HepG2 (cell line): ENCODE results near the gene STMN1. TPM values are rescaled to one million over a fixed set of nuclear protein-coding genes. Genes with fewer than 3 reads are reported as not detected.

Experiments
- ARNTL ChIP-seq: sonication (generic); formaldehyde crosslinking; IDR thresholded peaks from 2 replicates; pipeline ENCODE4 v1.4.0; 2020; ENCODE audit warnings: mild to moderate bottlenecking, missing genetic modification reagents
- ATRX ChIP-seq: sonication (generic); formaldehyde crosslinking; IDR thresholded peaks from 2 replicates; pipeline ENCODE4 v1.4.0; 2020; ENCODE audit warnings: missing genetic modification reagents, borderline replicate concordance
- BORCS8-MEF2B ChIP-seq: sonication (generic); formaldehyde crosslinking; IDR thresholded peaks from 2 replicates; pipeline ENCODE4 v1.8.0; 2022; ENCODE audit warnings: mild to moderate bottlenecking, missing genetic modification reagents
- BRD4 ChIP-seq: sonication (generic); formaldehyde crosslinking; IDR thresholded peaks from 2 replicates; pipeline ENCODE4 v1.4.0; 2020; ENCODE audit warnings: missing genetic modification reagents
- FOXC1 ChIP-seq: sonication (generic); formaldehyde crosslinking; IDR thresholded peaks from 2 replicates; pipeline ENCODE4 v1.8.0; 2022; ENCODE audit warnings: mild to moderate bottlenecking, missing genetic modification reagents, borderline replicate concordance
- HOXD1 ChIP-seq: sonication (generic); formaldehyde crosslinking; IDR thresholded peaks from 2 replicates; pipeline ENCODE4 v1.5.0; 2020; ENCODE audit warnings: missing genetic modification reagents
- KDM6A ChIP-seq: IDR thresholded peaks from 2 replicates; pipeline ENCODE4 v1.6.1; 2016; ENCODE audit warnings: low read depth
- PHB2 ChIP-seq: fragments of 450-650 bp; IDR thresholded peaks from 2 replicates; pipeline ENCODE4 v1.6.1; 2018; ENCODE audit not compliant: partially characterized antibody
- RFX5 ChIP-seq: IDR thresholded peaks from 2 replicates; pipeline ENCODE4 v1.6.1; 2011; ENCODE audit warnings: low read depth, low read length, improper control_type of control experiment
- SMYD3 ChIP-seq: sonication (generic); formaldehyde crosslinking; IDR thresholded peaks from 2 replicates; pipeline ENCODE4 v1.8.1; 2023; ENCODE audit warnings: mild to moderate bottlenecking, missing genetic modification reagents
- ZFP62 ChIP-seq: sonication (generic); formaldehyde crosslinking; IDR thresholded peaks from 2 replicates; pipeline ENCODE4 v1.4.0; 2020; ENCODE audit warnings: missing genetic modification reagents
- ZNF136 ChIP-seq: sonication (generic); formaldehyde crosslinking; IDR thresholded peaks from 2 replicates; pipeline ENCODE4 v1.8.1; 2022; ENCODE audit warnings: low read depth, mild to moderate bottlenecking, moderate library complexity, missing genetic modification reagents
- ZNF207 ChIP-seq: fragments of 450-650 bp; IDR thresholded peaks from 2 replicates; pipeline ENCODE4 v1.6.1; 2016; ENCODE audit warnings: antibody characterized with exemption, borderline replicate concordance
- ZNF256 ChIP-seq: sonication (generic); formaldehyde crosslinking; conservative IDR thresholded peaks from 2 replicates; pipeline ENCODE4 v1.4.0; 2020; ENCODE audit warnings: missing genetic modification reagents
- ZNF549 ChIP-seq: sonication (generic); formaldehyde crosslinking; IDR thresholded peaks from 2 replicates; pipeline ENCODE4 v1.5.0; 2020; ENCODE audit warnings: missing genetic modification reagents
- ZNF556 ChIP-seq: sonication (generic); formaldehyde crosslinking; IDR thresholded peaks from 2 replicates; pipeline ENCODE4 v1.4.0; 2020; ENCODE audit warnings: mild to moderate bottlenecking, missing genetic modification reagents, borderline replicate concordance
- ZNF816 ChIP-seq: sonication (generic); formaldehyde crosslinking; IDR thresholded peaks from 2 replicates; pipeline ENCODE4 v1.8.0; 2022; ENCODE audit warnings: missing genetic modification reagents, mild to moderate bottlenecking, borderline replicate concordance
- polyA plus RNA-seq, 8 experiments: library from polyadenylated mRNA; depleted of rRNA in 3 of 8; stranded (reverse) in 7 of 8; unstranded in 1 of 8; fragments of >200 nt; fragmentation: Illumina TruSeq in 4 of 8; extraction: Trizol in 4 of 8; gene quantifications; 2 replicates each; pipeline versions ENCODE4 v1.2.1 to v1.2.3, GENCODE V29; 2011 to 2016; ENCODE audit warnings: low read depth in 4 of 8, missing spikeins in 1 of 8, mixed read lengths in 1 of 8; ENCODE audit not compliant: insufficient read depth in 1 of 8
- total RNA-seq, 5 experiments: library from RNA; depleted of rRNA; stranded (reverse); fragments of >200 nt; fragmentation: Illumina TruSeq; extraction: Trizol; gene quantifications; 2 replicates each; pipeline ENCODE4 v1.2.3, GENCODE V29; 2016; ENCODE audit warnings: low read depth in 1 of 5
- TF ChIP-seq, protein P1 (sequence below): sonication (generic); formaldehyde crosslinking; IDR thresholded peaks from 2 replicates; pipeline ENCODE4 v1.8.0; 2022; ENCODE audit warnings: low read depth, missing genetic modification reagents
- TF ChIP-seq, protein P2 (sequence below): IDR thresholded peaks from 2 replicates; pipeline ENCODE4 v1.6.1; 2016; ENCODE audit warnings: mild to moderate bottlenecking
- TF ChIP-seq, protein P3 (sequence below): IDR thresholded peaks from 2 replicates; pipeline ENCODE4 v1.6.1; 2016; ENCODE audit warnings: missing biosample characterization, missing genetic modification reagents, low read depth
- TF ChIP-seq, protein P4 (sequence below): sonication (generic); formaldehyde crosslinking; IDR thresholded peaks from 2 replicates; pipeline ENCODE4 v1.9.0; 2021; ENCODE audit warnings: missing genetic modification reagents, borderline replicate concordance
- TF ChIP-seq, protein P5 (sequence below): sonication (generic); formaldehyde crosslinking; conservative IDR thresholded peaks from 2 replicates; pipeline ENCODE4 v1.4.0; 2020; ENCODE audit warnings: missing genetic modification reagents

STMN1 gene
- total and polyA plus RNA-seq, 2 of the 13 experiments (the other 11 are each of a cell fraction or from before 2014, with no cell fraction given) = 45.9 to 409 TPM

DNA sequence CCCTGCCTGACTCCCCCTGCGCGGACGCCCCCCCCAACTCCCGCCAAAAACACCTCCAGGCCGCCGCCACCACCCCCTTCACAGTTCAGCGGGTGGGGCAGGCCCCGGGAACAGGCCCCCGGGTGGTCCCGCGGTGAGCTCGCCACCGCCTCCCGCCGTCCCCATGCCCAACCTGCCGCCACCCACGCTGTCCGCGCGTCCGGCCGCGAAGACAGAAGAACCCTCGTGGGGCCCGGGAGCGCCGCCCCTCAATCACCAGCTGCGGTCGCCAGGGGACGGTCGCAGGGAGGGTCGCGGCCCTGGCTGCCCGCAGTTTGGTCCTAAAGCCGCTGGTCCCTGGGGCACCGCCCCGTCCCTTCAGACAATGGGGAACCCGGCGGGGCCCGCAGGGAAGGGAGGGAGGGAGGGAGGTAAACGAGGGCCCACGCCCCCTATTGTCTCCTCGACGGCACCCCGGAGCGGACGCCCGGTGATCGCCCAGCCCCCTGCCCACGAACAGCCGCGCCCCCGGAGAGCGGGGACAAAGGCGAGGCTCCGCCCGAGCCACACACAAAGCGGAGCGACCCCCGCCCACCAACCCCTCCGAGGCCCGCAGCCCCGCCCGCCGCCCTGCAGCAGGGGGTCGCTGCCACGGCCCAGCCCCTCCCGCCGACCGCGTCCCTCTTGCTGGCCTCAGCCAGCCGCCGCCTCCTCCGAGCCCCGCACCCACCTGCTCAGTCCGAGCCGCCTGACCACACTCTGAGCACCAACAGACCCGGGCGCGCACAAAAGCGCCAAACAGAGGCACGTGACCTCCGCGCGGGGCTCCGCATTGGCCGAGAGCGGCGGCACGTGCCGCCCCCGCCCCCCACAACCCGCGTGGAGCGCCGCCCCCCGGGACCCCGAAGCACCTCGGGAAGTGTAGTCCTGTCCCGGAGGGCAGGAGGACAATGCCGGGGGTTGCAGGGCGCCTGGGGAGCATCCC lies at the start of gene STMN1 (continued):
- TF ChIP-seq, protein P1, sequence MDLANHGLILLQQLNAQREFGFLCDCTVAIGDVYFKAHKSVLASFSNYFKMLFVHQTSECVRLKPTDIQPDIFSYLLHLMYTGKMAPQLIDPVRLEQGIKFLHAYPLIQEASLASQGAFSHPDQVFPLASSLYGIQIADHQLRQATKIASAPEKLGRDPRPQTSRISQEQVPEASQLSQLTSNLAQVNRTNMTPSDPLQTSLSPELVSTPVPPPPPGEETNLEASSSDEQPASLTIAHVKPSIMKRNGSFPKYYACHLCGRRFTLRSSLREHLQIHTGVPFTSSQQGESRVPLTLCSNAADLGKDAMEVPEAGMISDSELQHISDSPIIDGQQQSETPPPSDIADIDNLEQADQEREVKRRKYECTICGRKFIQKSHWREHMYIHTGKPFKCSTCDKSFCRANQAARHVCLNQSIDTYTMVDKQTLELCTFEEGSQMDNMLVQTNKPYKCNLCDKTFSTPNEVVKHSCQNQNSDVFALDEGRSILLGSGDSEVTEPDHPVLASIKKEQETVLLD (CRISPR knock-in tag) = 0 out of 2 replicates have a peak, but pooled peaks have one; percentile 44
- no peak; the same call in 1 of the 2 replicates for TF ChIP-seq FOXC1 (CRISPR knock-in tag)
- no peak for TF ChIP-seq ZNF816
- no peak for TF ChIP-seq SMYD3
- TF ChIP-seq ZNF256 = no peak
- TF ChIP-seq ZFP62 (CRISPR knock-in tag) = no peak
- TF ChIP-seq, protein P2, sequence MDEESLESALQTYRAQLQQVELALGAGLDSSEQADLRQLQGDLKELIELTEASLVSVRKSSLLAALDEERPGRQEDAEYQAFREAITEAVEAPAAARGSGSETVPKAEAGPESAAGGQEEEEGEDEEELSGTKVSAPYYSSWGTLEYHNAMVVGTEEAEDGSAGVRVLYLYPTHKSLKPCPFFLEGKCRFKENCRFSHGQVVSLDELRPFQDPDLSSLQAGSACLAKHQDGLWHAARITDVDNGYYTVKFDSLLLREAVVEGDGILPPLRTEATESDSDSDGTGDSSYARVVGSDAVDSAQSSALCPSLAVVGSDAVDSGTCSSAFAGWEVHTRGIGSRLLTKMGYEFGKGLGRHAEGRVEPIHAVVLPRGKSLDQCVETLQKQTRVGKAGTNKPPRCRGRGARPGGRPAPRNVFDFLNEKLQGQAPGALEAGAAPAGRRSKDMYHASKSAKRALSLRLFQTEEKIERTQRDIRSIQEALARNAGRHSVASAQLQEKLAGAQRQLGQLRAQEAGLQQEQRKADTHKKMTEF = no peak
- no peak for TF ChIP-seq ZNF207
- peak; percentile 95 for TF ChIP-seq ARNTL (CRISPR knock-in tag)
- no peak for TF ChIP-seq PHB2
- TF ChIP-seq, protein P3, sequence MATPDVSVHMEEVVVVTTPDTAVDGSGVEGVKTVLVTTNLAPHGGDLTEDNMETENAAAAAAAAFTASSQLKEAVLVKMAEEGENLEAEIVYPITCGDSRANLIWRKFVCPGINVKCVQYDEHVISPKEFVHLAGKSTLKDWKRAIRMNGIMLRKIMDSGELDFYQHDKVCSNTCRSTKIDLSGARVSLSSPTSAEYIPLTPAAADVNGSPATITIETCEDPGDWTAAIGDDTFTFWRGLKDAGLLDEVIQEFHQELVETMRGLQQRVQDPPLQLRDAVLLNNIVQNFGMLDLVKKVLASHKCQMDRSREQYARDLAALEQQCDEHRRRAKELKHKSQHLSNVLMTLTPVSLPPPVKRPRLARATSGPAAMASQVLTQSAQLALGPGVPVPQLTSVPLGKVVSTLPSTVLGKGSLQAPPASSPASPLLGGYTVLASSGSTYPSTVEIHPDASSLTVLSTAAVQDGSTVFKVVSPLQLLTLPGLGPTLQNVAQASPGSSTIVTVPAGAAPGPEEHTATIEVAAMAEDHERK (CRISPR knock-in tag) = no peak
- TF ChIP-seq ATRX (CRISPR knock-in tag) = no peak
- TF ChIP-seq RFX5 = no peak
- TF ChIP-seq, protein P4, sequence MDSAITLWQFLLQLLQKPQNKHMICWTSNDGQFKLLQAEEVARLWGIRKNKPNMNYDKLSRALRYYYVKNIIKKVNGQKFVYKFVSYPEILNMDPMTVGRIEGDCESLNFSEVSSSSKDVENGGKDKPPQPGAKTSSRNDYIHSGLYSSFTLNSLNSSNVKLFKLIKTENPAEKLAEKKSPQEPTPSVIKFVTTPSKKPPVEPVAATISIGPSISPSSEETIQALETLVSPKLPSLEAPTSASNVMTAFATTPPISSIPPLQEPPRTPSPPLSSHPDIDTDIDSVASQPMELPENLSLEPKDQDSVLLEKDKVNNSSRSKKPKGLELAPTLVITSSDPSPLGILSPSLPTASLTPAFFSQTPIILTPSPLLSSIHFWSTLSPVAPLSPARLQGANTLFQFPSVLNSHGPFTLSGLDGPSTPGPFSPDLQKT (CRISPR knock-in tag) = no peak
- TF ChIP-seq ZNF136 (CRISPR knock-in tag) = no peak
- no peak for TF ChIP-seq BRD4 (CRISPR knock-in tag)
- TF ChIP-seq BORCS8-MEF2B (CRISPR knock-in tag) = 0 out of 2 replicates have a peak, but pooled peaks have one; percentile 18
- TF ChIP-seq KDM6A (CRISPR knock-in tag) = no peak
- TF ChIP-seq, protein P5, sequence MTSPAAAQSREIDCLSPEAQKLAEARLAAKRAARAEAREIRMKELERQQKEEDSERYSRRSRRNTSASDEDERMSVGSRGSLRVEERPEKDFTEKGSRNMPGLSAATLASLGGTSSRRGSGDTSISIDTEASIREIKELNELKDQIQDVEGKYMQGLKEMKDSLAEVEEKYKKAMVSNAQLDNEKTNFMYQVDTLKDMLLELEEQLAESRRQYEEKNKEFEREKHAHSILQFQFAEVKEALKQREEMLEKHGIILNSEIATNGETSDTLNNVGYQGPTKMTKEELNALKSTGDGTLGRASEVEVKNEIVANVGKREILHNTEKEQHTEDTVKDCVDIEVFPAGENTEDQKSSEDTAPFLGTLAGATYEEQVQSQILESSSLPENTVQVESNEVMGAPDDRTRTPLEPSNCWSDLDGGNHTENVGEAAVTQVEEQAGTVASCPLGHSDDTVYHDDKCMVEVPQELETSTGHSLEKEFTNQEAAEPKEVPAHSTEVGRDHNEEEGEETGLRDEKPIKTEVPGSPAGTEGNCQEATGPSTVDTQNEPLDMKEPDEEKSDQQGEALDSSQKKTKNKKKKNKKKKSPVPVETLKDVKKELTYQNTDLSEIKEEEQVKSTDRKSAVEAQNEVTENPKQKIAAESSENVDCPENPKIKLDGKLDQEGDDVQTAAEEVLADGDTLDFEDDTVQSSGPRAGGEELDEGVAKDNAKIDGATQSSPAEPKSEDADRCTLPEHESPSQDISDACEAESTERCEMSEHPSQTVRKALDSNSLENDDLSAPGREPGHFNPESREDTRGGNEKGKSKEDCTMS (CRISPR knock-in tag) = no peak
- peak; percentile 75; the same call in 1 of the 2 replicates for TF ChIP-seq HOXD1
- TF ChIP-seq ZNF556 (CRISPR knock-in tag) = peak; percentile 58; the same call in 1 of the 2 replicates
- TF ChIP-seq ZNF549 = no peak
